ENCODE results near the gene EFNA4.

EFNA4 gene

DNA sequence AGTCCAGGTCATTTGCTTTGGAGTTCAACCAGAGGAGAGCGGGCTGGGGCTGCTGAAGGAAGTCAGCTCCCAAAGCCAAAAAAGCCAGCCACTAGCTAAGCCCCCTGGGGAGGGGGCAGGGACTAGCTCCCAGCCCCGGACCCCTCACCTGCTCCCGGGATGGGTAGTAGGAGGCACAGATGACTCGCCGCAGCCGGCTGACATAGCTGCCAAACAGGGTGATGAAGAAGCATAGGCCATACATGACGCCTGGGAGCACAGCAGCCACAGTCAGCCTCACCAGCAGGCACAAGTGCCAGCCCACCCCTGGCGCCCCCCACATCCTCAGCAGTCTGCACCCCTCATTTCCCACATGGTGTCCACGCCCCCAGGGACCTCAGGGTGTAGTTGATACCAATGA, 37.4 kb upstream of the EFNA4 start:
- Mint-ChIP-seq H3K27ac (no peak overlapping the region), H3K9me3 (no peaks in the 10 kb centered on the region), H3K27me3 (no peaks in the 10 kb centered on the region), H3K36me3 (no peaks in the 10 kb centered on the region), H3K4me3 (no peak overlapping the region), H3K4me1 (peaks cover 8% of the 10 kb centered on the region)
- ATAC-seq (ENCODE audit: low read depth) = no peak
- no peak for DNase-seq (ENCODE audit: low spot score in 2 of 2)

- H3K36me3 Mint-ChIP-seq = no peaks in the 10 kb centered on the region
- H3K4me3 Mint-ChIP-seq = no peak overlapping the region
- peaks cover 4% of the 10 kb centered on the region for H3K4me1 Mint-ChIP-seq
- no peaks in the 10 kb centered on the region for H3K9me3 Mint-ChIP-seq
- ATAC-seq (ENCODE audit: low read depth) (no peak), DNase-seq (ENCODE audit: low spot score in 2 of 2) (no peak)
- no peaks in the 10 kb centered on the region for H3K27me3 Mint-ChIP-seq
- H3K27ac Mint-ChIP-seq = no peak overlapping the region
Observed at GRCh38 chr1:155026588-155026987, 37.0 kb upstream of the EFNA4 start.

DNA sequence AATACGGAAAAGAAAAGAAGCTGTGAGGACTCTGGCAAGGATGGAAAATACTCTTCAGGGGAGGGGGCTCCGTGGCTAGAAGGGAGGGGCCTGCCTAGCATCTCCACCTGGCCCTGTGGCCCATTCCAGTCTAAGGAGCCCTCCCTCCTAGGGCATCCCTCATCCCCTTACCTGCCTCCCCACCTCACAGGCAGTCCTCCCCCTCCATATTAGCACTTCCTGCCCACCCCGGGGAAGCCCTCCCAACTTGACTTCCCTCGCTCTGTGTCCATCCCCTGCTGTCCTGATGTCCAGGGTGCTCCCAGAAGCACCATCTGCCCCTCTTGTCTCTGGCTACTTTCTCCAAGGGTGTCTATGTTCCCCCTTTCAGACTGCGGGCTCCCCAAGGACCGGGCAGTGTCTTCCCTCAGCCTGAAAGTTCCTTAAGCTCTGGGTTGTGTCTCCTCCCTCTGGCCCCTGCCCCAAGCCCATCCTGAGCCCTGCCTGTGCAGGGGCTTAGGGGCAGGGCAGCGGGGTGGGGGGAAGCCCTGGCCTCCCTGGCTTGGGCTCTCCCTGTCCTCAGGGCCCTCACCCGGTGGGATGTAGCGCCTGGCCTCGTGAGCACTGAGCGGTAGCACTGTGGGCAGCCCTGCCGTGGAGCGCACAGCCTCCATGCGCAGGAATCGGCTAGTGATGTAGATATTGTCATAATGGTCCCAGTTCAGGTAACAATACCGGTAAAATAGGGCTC, 33.9 kb upstream of the EFNA4 start:
- ATAC-seq (ENCODE audit: low read depth) (no peak), DNase-seq (ENCODE audit: low spot score in 2 of 2) (no peak)
- Mint-ChIP-seq H3K36me3 (no peaks in the 10 kb centered on the region), H3K4me1 (peaks cover 3% of the 10 kb centered on the region), H3K4me3 (no peak overlapping the region), H3K27ac (no peak overlapping the region), H3K27me3 (peaks cover 2% of the 10 kb centered on the region), H3K9me3 (no peaks in the 10 kb centered on the region)

- H3K27me3 Mint-ChIP-seq = peaks cover 2% of the 10 kb centered on the region
- no peak overlapping the region for H3K4me3 Mint-ChIP-seq
- no peaks in the 10 kb centered on the region for H3K36me3 Mint-ChIP-seq
- H3K9me3 Mint-ChIP-seq = no peaks in the 10 kb centered on the region
- no peak for ATAC-seq (ENCODE audit: low read depth)
- no peak for DNase-seq (ENCODE audit: low spot score in 2 of 2)
- H3K27ac Mint-ChIP-seq = no peak overlapping the region
- peaks cover 3% of the 10 kb centered on the region for H3K4me1 Mint-ChIP-seq
Observed at GRCh38 chr1:155030243-155030795, 33.2 kb upstream of the EFNA4 start.

GRCh38 chr1:155030899-155031298, 32.6 kb upstream of the EFNA4 start:
- ATAC-seq (ENCODE audit: low read depth) (no peak), DNase-seq (ENCODE audit: low spot score in 2 of 2) (no peak)
- Mint-ChIP-seq H3K27me3 (peaks cover 2% of the 10 kb centered on the region), H3K4me1 (peaks cover 3% of the 10 kb centered on the region), H3K9me3 (no peaks in the 10 kb centered on the region), H3K4me3 (no peak overlapping the region), H3K36me3 (no peaks in the 10 kb centered on the region), H3K27ac (no peak overlapping the region)

DNA sequence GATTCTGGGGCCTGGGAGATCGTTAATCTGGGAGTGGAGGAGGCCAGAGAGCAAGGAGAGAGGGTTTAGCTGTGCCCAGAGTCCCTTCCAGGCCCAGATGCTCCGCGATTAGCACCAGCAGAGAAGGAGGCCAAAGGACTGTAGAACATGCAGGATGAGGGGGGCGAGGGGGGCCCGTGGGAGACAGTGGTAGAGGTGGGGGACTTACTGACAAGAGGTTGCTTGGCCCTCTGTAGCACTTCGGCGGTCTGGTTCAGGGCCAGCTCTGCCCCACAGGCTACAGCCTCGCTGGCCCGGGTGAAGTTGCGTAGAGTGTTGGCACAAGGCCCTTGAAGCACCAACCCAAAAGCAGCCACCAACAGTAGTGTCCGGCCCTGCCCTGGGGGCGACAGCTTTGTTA, 30.7 kb upstream of the EFNA4 start:
- Mint-ChIP-seq H3K27ac (no peak overlapping the region), H3K27me3 (peaks cover 2% of the 10 kb centered on the region), H3K36me3 (no peaks in the 10 kb centered on the region), H3K4me1 (peaks cover 3% of the 10 kb centered on the region), H3K9me3 (no peaks in the 10 kb centered on the region), H3K4me3 (no peak overlapping the region)
- no peak for ATAC-seq (ENCODE audit: low read depth)
- DNase-seq (ENCODE audit: low spot score in 2 of 2) = no peak

GRCh38 chr1:155033524-155033923, 30.0 kb upstream of the EFNA4 start, which contains the start of the genes DCST1 and DCST2:
DCST1 (plus strand) TSS chr1:155033824; CDS start chr1:155034037, 213 bp downstream.
DCST2 (minus strand) TSS chr1:155033781; CDS start chr1:155033701, 80 bp downstream.
- Mint-ChIP-seq H3K9me3 (no peaks in the 10 kb centered on the region), H3K4me1 (peaks cover 4% of the 10 kb centered on the region), H3K27ac (no peak within 1 kb of the TSS), H3K36me3 (no peaks in the 10 kb centered on the region), H3K4me3 (no peak within 1 kb of the TSS), H3K27me3 (peaks cover 5% of the 10 kb centered on the region)
- ATAC-seq (ENCODE audit: low read depth) (no peak), DNase-seq (ENCODE audit: low spot score in 2 of 2) (no peak)

DNA sequence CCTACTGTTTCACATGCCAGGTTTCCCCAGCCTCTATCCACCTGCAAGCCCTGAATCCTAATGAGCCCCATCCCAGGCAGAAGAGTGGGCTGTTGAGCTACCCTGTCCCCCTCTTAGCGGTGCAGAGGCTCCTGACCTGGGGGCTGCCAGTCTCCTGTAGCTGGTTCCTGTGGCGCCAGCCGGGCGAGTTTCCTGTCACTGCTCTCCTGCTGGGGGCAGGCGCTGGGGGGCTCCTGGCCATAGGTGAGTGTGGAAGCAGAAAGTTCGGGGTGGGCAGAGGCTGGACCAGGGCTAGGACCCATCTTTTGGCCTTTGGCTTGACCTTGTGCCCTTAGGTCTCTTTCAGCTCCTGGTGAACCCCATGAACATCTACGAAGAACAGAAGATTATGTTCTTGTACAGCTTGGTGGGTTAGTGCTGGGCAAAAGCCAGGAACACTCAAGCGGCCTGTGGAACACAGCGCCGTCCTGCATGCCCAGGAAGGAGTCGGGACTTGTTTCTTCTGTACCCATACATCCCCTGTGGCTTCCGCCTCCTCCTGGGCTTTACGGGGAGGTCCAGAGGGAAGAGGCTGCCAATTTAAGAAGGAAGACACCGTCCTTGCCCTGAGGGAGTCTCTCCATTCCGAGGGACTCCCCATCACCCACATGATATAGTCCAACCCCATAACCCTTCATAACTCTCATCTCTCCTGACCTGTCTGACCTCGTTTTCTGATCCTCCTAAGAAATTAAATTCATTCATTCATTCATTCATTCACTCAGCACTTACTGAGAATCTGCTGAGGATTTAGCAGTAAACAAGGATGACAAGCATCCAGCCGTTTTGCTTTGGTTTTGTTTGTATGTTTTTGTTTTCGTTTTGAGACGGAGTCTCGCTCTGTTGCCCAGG, 29.0 kb upstream of the EFNA4 start:
- Mint-ChIP-seq H3K27ac (no peak overlapping the region), H3K36me3 (no peaks in the 10 kb centered on the region), H3K9me3 (no peaks in the 10 kb centered on the region), H3K4me3 (no peak overlapping the region), H3K27me3 (peaks cover 7% of the 10 kb centered on the region), H3K4me1 (peaks cover 3% of the 10 kb centered on the region)
- no peak for ATAC-seq (ENCODE audit: low read depth)
- no peak for DNase-seq (ENCODE audit: low spot score in 2 of 2)

- no peaks in the 10 kb centered on the region for H3K9me3 Mint-ChIP-seq
- no peak for ATAC-seq (ENCODE audit: low read depth)
- H3K27me3 Mint-ChIP-seq = peaks cover 7% of the 10 kb centered on the region
- no peak overlapping the region for H3K27ac Mint-ChIP-seq
- H3K4me1 Mint-ChIP-seq = peaks cover 3% of the 10 kb centered on the region
- no peak for DNase-seq (ENCODE audit: low spot score in 2 of 2)
- no peak overlapping the region for H3K4me3 Mint-ChIP-seq
- no peaks in the 10 kb centered on the region for H3K36me3 Mint-ChIP-seq
Observed at GRCh38 chr1:155035936-155036335, 27.6 kb upstream of the EFNA4 start.

GRCh38 chr1:155037043-155037442, 26.5 kb upstream of the EFNA4 start:
- Mint-ChIP-seq H3K9me3 (no peaks in the 10 kb centered on the region), H3K4me1 (peaks cover 3% of the 10 kb centered on the region), H3K27ac (no peak overlapping the region), H3K27me3 (peaks cover 7% of the 10 kb centered on the region), H3K36me3 (no peaks in the 10 kb centered on the region), H3K4me3 (no peak overlapping the region)
- no peak for DNase-seq (ENCODE audit: low spot score in 2 of 2)
- no peak for ATAC-seq (ENCODE audit: low read depth)

- Mint-ChIP-seq H3K27ac (no peak overlapping the region), H3K9me3 (no peaks in the 10 kb centered on the region), H3K36me3 (no peaks in the 10 kb centered on the region), H3K4me3 (no peak overlapping the region), H3K4me1 (peaks cover 3% of the 10 kb centered on the region), H3K27me3 (peaks cover 9% of the 10 kb centered on the region)
- ATAC-seq (ENCODE audit: low read depth) (no peak), DNase-seq (ENCODE audit: low spot score in 2 of 2) (no peak)
Observed at GRCh38 chr1:155037851-155038441, 25.6 kb upstream of the EFNA4 start.

- Mint-ChIP-seq H3K4me1 (peaks cover 3% of the 10 kb centered on the region), H3K27me3 (peaks cover 9% of the 10 kb centered on the region), H3K9me3 (no peaks in the 10 kb centered on the region), H3K27ac (no peak overlapping the region), H3K36me3 (no peaks in the 10 kb centered on the region), H3K4me3 (no peak overlapping the region)
- DNase-seq (ENCODE audit: low spot score in 2 of 2) = no peak
- ATAC-seq (ENCODE audit: low read depth) = no peak
Observed at GRCh38 chr1:155038602-155039307, 24.8 kb upstream of the EFNA4 start.

- DNase-seq (ENCODE audit: low spot score in 2 of 2) = no peak
- Mint-ChIP-seq H3K27ac (no peak overlapping the region), H3K9me3 (no peaks in the 10 kb centered on the region), H3K4me3 (no peak overlapping the region), H3K27me3 (peaks cover 7% of the 10 kb centered on the region), H3K36me3 (no peaks in the 10 kb centered on the region), H3K4me1 (peaks cover 3% of the 10 kb centered on the region)
- ATAC-seq (ENCODE audit: low read depth) = no peak
Observed at GRCh38 chr1:155039308-155039669, 24.3 kb upstream of the EFNA4 start.

All from memory B cell (primary cell).